Measurements from ENCODE around the gene PLEKHM1.

PLEKHM1 gene

DNA sequence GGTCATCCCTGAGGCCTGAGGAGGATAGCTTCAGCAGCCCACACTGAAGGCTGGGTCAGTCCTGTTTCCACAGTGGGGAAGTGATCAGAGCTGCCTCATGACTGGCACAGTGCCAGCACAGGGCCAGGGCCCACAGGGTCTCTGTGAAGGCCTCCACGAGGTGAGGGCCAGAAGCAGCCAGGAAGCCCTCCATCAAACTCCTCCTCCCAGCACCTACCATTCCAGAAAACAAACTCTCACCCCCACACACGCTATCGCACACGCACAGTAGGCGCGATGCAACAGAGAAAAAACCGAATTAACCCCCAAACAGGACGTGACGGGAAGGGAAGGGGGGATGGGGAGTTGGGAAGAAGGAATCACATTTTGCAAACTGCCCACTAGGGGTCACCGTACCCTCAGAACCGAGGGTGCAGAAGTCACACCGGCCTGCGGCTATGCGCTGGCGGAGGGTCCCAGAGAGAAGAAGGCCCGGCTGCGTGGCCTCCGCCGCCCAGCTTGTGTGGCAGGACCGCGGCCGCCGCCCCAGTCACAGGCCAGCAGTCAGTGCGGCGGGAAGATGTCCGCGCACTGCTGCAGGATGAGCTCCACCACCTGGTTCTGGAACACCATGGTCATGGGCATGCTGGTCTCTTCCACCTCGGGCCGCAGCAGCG lies 95.5 kb downstream of the PLEKHM1 start:
- in situ Hi-C loops (cut with MboI; ENCODE audit: low pct_unique_long_range_greater_than_20kb, low sequenced_read_pairs, unreplicated experiment), result no loop called here
- TF ChIP-seq, protein P1, sequence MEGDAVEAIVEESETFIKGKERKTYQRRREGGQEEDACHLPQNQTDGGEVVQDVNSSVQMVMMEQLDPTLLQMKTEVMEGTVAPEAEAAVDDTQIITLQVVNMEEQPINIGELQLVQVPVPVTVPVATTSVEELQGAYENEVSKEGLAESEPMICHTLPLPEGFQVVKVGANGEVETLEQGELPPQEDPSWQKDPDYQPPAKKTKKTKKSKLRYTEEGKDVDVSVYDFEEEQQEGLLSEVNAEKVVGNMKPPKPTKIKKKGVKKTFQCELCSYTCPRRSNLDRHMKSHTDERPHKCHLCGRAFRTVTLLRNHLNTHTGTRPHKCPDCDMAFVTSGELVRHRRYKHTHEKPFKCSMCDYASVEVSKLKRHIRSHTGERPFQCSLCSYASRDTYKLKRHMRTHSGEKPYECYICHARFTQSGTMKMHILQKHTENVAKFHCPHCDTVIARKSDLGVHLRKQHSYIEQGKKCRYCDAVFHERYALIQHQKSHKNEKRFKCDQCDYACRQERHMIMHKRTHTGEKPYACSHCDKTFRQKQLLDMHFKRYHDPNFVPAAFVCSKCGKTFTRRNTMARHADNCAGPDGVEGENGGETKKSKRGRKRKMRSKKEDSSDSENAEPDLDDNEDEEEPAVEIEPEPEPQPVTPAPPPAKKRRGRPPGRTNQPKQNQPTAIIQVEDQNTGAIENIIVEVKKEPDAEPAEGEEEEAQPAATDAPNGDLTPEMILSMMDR (IDR thresholded peaks at IDR 0.05; ENCODE audit: extremely low read depth, insufficient read depth, missing control alignments), result peak; percentile 62

DNA sequence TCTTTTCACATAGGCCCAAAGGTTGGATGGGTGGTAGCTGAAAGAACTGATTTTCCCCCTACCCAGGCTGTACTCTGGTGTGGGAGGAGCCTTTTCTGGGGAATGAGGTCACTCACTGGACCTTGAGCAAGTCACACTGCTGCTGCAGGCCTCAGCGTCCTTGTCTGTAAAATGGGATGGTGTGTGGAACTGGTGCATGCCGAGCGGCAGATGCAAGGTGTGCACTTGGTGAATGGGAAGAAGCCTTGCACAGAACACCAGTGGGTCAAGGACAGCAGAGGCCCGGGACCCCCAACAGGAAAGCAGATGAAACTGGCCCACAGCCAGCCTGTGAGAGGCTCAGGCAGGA lies 96.0 kb downstream of the PLEKHM1 start:
- TF ChIP-seq, protein P1 (IDR thresholded peaks at IDR 0.05; ENCODE audit: extremely low read depth, insufficient read depth, missing control alignments), result no peak
- no peak for DNase-seq (ENCODE audit: low spot score)
- in situ Hi-C loops (cut with MboI; ENCODE audit: low pct_unique_long_range_greater_than_20kb, low sequenced_read_pairs, unreplicated experiment), result no loop called here

More for the DNA sequence above, 95.5 kb downstream of the PLEKHM1 start:
- DNase-seq (ENCODE audit: low spot score), result peak; percentile 82

DNA sequence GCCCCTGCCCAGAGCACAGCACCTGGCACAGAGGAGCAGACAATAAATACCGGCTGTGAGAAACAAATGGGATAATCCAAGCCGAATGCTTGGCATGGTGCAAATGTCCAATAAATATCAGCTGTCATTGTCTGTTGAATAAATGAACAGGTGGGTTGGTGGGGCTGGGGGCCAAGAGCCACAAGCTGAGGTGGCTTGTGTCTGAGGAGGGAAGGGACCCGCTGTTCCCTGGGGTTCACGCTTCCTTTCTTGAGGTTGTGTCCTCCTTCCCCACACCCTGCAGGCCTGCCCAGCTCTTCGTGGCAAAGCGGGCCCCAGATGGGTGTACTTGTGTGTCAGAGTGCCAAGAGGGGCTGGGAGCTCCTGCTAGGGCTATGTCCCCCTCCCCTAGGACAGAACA lies 96.4 kb downstream of the PLEKHM1 start:
- no peak for DNase-seq (ENCODE audit: low spot score)
- TF ChIP-seq, protein P1 (IDR thresholded peaks at IDR 0.05; ENCODE audit: extremely low read depth, insufficient read depth, missing control alignments), result no peak
- in situ Hi-C loops (cut with MboI; ENCODE audit: low pct_unique_long_range_greater_than_20kb, low sequenced_read_pairs, unreplicated experiment), result no loop called here

DNA sequence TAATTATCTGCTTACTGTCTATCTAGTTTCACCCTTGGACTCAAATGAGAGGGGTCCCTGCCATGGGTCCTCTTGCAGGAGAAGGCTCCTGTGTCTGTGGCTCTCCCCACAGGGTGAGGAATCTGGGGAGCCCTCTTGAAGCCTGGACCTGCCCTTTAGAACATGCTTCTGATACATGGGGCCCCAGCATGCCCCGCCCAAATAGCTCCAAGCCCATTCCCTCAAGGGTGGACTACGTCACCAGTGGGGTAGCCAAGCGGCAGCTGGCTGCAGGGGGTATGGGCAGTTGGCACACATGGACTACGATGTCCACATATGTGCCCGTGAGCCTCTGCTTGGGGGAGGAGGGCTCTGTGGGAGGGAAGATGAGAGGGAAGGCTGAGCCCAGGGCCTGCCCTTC lies 97.1 kb downstream of the PLEKHM1 start:
- TF ChIP-seq, protein P1 (IDR thresholded peaks at IDR 0.05; ENCODE audit: extremely low read depth, insufficient read depth, missing control alignments), result no peak
- DNase-seq (ENCODE audit: low spot score), result no peak
- in situ Hi-C loops (cut with MboI; ENCODE audit: low pct_unique_long_range_greater_than_20kb, low sequenced_read_pairs, unreplicated experiment), result no loop called here

DNA sequence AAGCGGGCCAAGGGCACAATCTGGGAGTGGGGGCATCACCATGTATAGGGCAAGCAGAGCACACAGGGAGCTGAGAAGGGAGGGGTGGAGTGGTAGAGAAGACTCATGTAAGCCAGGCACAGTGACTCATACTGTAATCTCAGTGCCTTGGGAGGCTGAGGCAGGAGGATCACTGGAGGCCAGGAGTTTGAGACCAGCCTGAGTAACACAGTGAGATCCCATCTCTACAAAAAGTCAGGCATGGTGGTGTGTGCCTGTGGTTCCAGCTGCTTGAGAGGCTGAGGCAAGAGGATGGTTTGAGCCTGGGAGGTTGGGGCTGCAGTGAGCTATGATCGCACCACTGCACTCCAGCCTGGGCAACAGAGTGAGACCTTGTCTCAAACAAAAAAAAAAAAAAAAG lies 98.6 kb downstream of the PLEKHM1 start:
- in situ Hi-C loops (cut with MboI; ENCODE audit: low pct_unique_long_range_greater_than_20kb, low sequenced_read_pairs, unreplicated experiment), result no loop called here
- TF ChIP-seq, protein P1 (IDR thresholded peaks at IDR 0.05; ENCODE audit: extremely low read depth, insufficient read depth, missing control alignments), result no peak
- no peak for DNase-seq (ENCODE audit: low spot score)

DNA sequence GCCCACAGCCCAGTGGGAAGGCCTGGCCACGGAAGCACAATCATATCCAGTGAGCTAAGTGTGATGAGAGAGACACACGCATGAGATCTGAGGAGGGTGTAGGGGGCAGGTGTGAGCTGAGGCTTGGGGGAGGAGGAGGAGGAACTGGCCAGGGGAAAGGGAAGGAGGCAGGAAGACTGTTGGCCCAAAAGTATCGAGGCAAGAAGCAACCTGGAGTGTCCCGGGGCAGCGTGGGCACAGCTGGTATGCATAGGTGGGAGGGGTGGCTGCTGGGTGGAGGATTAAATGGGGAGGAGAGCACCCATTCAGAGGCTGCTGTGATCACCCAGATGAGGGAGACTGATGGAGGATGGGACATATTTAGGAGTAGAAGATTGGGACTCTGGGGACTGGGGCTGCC lies 99.2 kb downstream of the PLEKHM1 start:
- in situ Hi-C loops (cut with MboI; ENCODE audit: low pct_unique_long_range_greater_than_20kb, low sequenced_read_pairs, unreplicated experiment), result no loop called here
- TF ChIP-seq, protein P1 (IDR thresholded peaks at IDR 0.05; ENCODE audit: extremely low read depth, insufficient read depth, missing control alignments), result no peak
- no peak for DNase-seq (ENCODE audit: low spot score)
